ENCODE measurements around the gene TUBB2A.

TUBB2A gene

GRCh38 chr6:3143158-3143557 lies 14.2 kb downstream of the TUBB2A start:
- Histone ChIP-seq H3K36me3 (replicated peaks in 1 of 2; ENCODE audit: control insufficient read depth in 2 of 2, insufficient read depth in 2 of 2, low read length in 2 of 2) (peaks cover 32 to 79% of the 10 kb centered on the region in 2 donors), H3K27me3 (ENCODE audit: control insufficient read depth in 3 of 3, insufficient read depth in 3 of 3, low read depth in 1 of 3, low read length in 3 of 3) (no peaks in the 10 kb centered on the region), H2BK120ac (ENCODE audit: low read depth, low read length) (no peak overlapping the region), H2BK12ac (ENCODE audit: low read length) (no peak overlapping the region), H4K91ac (ENCODE audit: low read depth, low read length, poor library complexity) (no peak overlapping the region), H3K27ac (replicated peaks; ENCODE audit: low read length) (no peak overlapping the region), H2AFZ (ENCODE audit: low read length) (no peak overlapping the region), H3K4me1 (ENCODE audit: control insufficient read depth in 2 of 2, insufficient read depth in 1 of 2, low read depth in 1 of 2, low read length in 2 of 2) (no peaks in the 10 kb centered on the region), H3K9me3 (replicated peaks in 1 of 2; ENCODE audit: control insufficient read depth in 2 of 2, insufficient read depth in 1 of 2, low read depth in 1 of 2, low read length in 2 of 2) (peaks cover 0 to 2% of the 10 kb centered on the region in 2 donors), H2BK5ac (ENCODE audit: low read length) (no peak overlapping the region), H3K14ac (ENCODE audit: low read length) (no peak overlapping the region), H3K9ac (ENCODE audit: low read depth, low read length, poor library complexity) (no peak overlapping the region), H3K4me2 (ENCODE audit: insufficient read depth, low read length, poor library complexity, severe bottlenecking) (no peak overlapping the region), H3K4me3 (ENCODE audit: low read length in 2 of 2) (no peak overlapping the region), H3K18ac (ENCODE audit: low read length) (no peak overlapping the region), H4K8ac (ENCODE audit: low read depth, low read length) (no peak overlapping the region), H2AK5ac (ENCODE audit: low read depth, low read length) (no peak overlapping the region), H3K79me1 (ENCODE audit: low read depth, low read length) (peaks cover 3% of the 10 kb centered on the region), H3K4ac (ENCODE audit: low read length) (no peak overlapping the region), H3K23ac (ENCODE audit: low read depth, low read length, poor library complexity) (no peak overlapping the region), H2BK15ac (ENCODE audit: low read length) (no peak overlapping the region)
- WGBS, 2 donors (ENCODE audit: extremely low coverage in 2 of 2, insufficient read length in 2 of 2, insufficient replicate concordance in 1 of 2) = no CpG with 5 or more reads among the region's 6 CpGs
- no peak for DNase-seq (ENCODE audit: low spot score)

- H3K36me3 ChIP-seq (replicated peaks in 1 of 2; ENCODE audit: control insufficient read depth in 2 of 2, insufficient read depth in 2 of 2, low read length in 2 of 2) = peaks cover 29 to 79% of the 10 kb centered on the region in 2 donors
- H3K4me3 ChIP-seq (ENCODE audit: low read length in 2 of 2) = no peak overlapping the region
- no peak overlapping the region for H4K91ac ChIP-seq (ENCODE audit: low read depth, low read length, poor library complexity)
- H2BK15ac ChIP-seq (ENCODE audit: low read length) = no peak overlapping the region
- H3K14ac ChIP-seq (ENCODE audit: low read length) = no peak overlapping the region
- H3K27me3 ChIP-seq (ENCODE audit: control insufficient read depth in 3 of 3, insufficient read depth in 3 of 3, low read depth in 1 of 3, low read length in 3 of 3) = no peaks in the 10 kb centered on the region
- peaks cover 3% of the 10 kb centered on the region for H3K79me1 ChIP-seq (ENCODE audit: low read depth, low read length)
- H4K8ac ChIP-seq (ENCODE audit: low read depth, low read length) = no peak overlapping the region
- no peak overlapping the region for H3K27ac ChIP-seq (replicated peaks; ENCODE audit: low read length)
- H2BK5ac ChIP-seq (ENCODE audit: low read length) = no peak overlapping the region
- no peak overlapping the region for H3K18ac ChIP-seq (ENCODE audit: low read length)
- H3K4ac ChIP-seq (ENCODE audit: low read length) = no peak overlapping the region
- no peak overlapping the region for H2AK5ac ChIP-seq (ENCODE audit: low read depth, low read length)
- no peak overlapping the region for H2AFZ ChIP-seq (ENCODE audit: low read length)
- no peak overlapping the region for H3K23ac ChIP-seq (ENCODE audit: low read depth, low read length, poor library complexity)
- H3K4me1 ChIP-seq (ENCODE audit: control insufficient read depth in 2 of 2, insufficient read depth in 1 of 2, low read depth in 1 of 2, low read length in 2 of 2) = no peaks in the 10 kb centered on the region
- no peak overlapping the region for H3K4me2 ChIP-seq (ENCODE audit: insufficient read depth, low read length, poor library complexity, severe bottlenecking)
- H3K9ac ChIP-seq (ENCODE audit: low read depth, low read length, poor library complexity) = no peak overlapping the region
- H2BK120ac ChIP-seq (ENCODE audit: low read depth, low read length) = no peak overlapping the region
- H2BK12ac ChIP-seq (ENCODE audit: low read length) = no peak overlapping the region
- peaks cover 0 to under 1% of the 10 kb centered on the region in 2 donors for H3K9me3 ChIP-seq (replicated peaks in 1 of 2; ENCODE audit: control insufficient read depth in 2 of 2, insufficient read depth in 1 of 2, low read depth in 1 of 2, low read length in 2 of 2)
- DNase-seq (ENCODE audit: low spot score) = no peak
Observed at GRCh38 chr6:3142536-3142935, 14.8 kb downstream of the TUBB2A start.

- Histone ChIP-seq H2BK120ac (ENCODE audit: low read depth, low read length) (no peak overlapping the region), H3K18ac (ENCODE audit: low read length) (no peak overlapping the region), H2BK5ac (ENCODE audit: low read length) (no peak overlapping the region), H4K8ac (ENCODE audit: low read depth, low read length) (no peak overlapping the region), H3K4me3 (ENCODE audit: low read length in 2 of 2) (no peak overlapping the region), H3K9ac (ENCODE audit: low read depth, low read length, poor library complexity) (no peak overlapping the region), H3K9me3 (replicated peaks in 1 of 2; ENCODE audit: control insufficient read depth in 2 of 2, insufficient read depth in 1 of 2, low read depth in 1 of 2, low read length in 2 of 2) (no peaks in the 10 kb centered on the region), H2BK15ac (ENCODE audit: low read length) (no peak overlapping the region), H3K79me1 (ENCODE audit: low read depth, low read length) (peaks cover 3% of the 10 kb centered on the region), H3K27ac (replicated peaks; ENCODE audit: low read length) (no peak overlapping the region), H3K36me3 (replicated peaks in 1 of 2; ENCODE audit: control insufficient read depth in 2 of 2, insufficient read depth in 2 of 2, low read length in 2 of 2) (peaks cover 43 to 92% of the 10 kb centered on the region in 2 donors), H2AK5ac (ENCODE audit: low read depth, low read length) (no peak overlapping the region), H2AFZ (ENCODE audit: low read length) (no peak overlapping the region), H3K4me1 (ENCODE audit: control insufficient read depth in 2 of 2, insufficient read depth in 1 of 2, low read depth in 1 of 2, low read length in 2 of 2) (no peaks in the 10 kb centered on the region), H3K23ac (ENCODE audit: low read depth, low read length, poor library complexity) (no peak overlapping the region), H3K4ac (ENCODE audit: low read length) (no peak overlapping the region), H3K14ac (ENCODE audit: low read length) (no peak overlapping the region), H2BK12ac (ENCODE audit: low read length) (no peak overlapping the region), H3K4me2 (ENCODE audit: insufficient read depth, low read length, poor library complexity, severe bottlenecking) (no peak overlapping the region), H4K91ac (ENCODE audit: low read depth, low read length, poor library complexity) (no peak overlapping the region), H3K27me3 (ENCODE audit: control insufficient read depth in 3 of 3, insufficient read depth in 3 of 3, low read depth in 1 of 3, low read length in 3 of 3) (no peaks in the 10 kb centered on the region)
- no CpG with 5 or more reads among the region's 20 CpGs for WGBS, 2 donors (ENCODE audit: extremely low coverage in 2 of 2, insufficient read length in 2 of 2, insufficient replicate concordance in 1 of 2)
- no peak for DNase-seq (ENCODE audit: low spot score)
Observed at GRCh38 chr6:3140201-3140600, 17.1 kb downstream of the TUBB2A start.

- H3K9ac ChIP-seq (ENCODE audit: low read depth, low read length, poor library complexity) = no peak overlapping the region
- no peak overlapping the region for H2BK12ac ChIP-seq (ENCODE audit: low read length)
- no peak overlapping the region for H3K4me3 ChIP-seq (ENCODE audit: low read length in 2 of 2)
- H3K4ac ChIP-seq (ENCODE audit: low read length) = no peak overlapping the region
- no peaks in the 10 kb centered on the region for H3K9me3 ChIP-seq (replicated peaks in 1 of 2; ENCODE audit: control insufficient read depth in 2 of 2, insufficient read depth in 1 of 2, low read depth in 1 of 2, low read length in 2 of 2)
- no CpG with 5 or more reads among the region's 14 CpGs for WGBS, 2 donors (ENCODE audit: extremely low coverage in 2 of 2, insufficient read length in 2 of 2, insufficient replicate concordance in 1 of 2)
- no peak overlapping the region for H4K91ac ChIP-seq (ENCODE audit: low read depth, low read length, poor library complexity)
- no peak overlapping the region for H3K23ac ChIP-seq (ENCODE audit: low read depth, low read length, poor library complexity)
- peaks cover 40 to 93% of the 10 kb centered on the region in 2 donors for H3K36me3 ChIP-seq (replicated peaks in 1 of 2; ENCODE audit: control insufficient read depth in 2 of 2, insufficient read depth in 2 of 2, low read length in 2 of 2)
- H3K4me1 ChIP-seq (ENCODE audit: control insufficient read depth in 2 of 2, insufficient read depth in 1 of 2, low read depth in 1 of 2, low read length in 2 of 2) = no peaks in the 10 kb centered on the region
- no peaks in the 10 kb centered on the region for H3K79me1 ChIP-seq (ENCODE audit: low read depth, low read length)
- no peak overlapping the region for H4K8ac ChIP-seq (ENCODE audit: low read depth, low read length)
- H2BK5ac ChIP-seq (ENCODE audit: low read length) = no peak overlapping the region
- no peak overlapping the region for H2AK5ac ChIP-seq (ENCODE audit: low read depth, low read length)
- H3K4me2 ChIP-seq (ENCODE audit: insufficient read depth, low read length, poor library complexity, severe bottlenecking) = no peak overlapping the region
- H2AFZ ChIP-seq (ENCODE audit: low read length) = no peak overlapping the region
- no peak for DNase-seq (ENCODE audit: low spot score)
- no peak overlapping the region for H3K27ac ChIP-seq (replicated peaks; ENCODE audit: low read length)
- no peak overlapping the region for H3K18ac ChIP-seq (ENCODE audit: low read length)
- no peak overlapping the region for H2BK120ac ChIP-seq (ENCODE audit: low read depth, low read length)
- H3K14ac ChIP-seq (ENCODE audit: low read length) = no peak overlapping the region
- no peaks in the 10 kb centered on the region for H3K27me3 ChIP-seq (ENCODE audit: control insufficient read depth in 3 of 3, insufficient read depth in 3 of 3, low read depth in 1 of 3, low read length in 3 of 3)
- no peak overlapping the region for H2BK15ac ChIP-seq (ENCODE audit: low read length)
Observed at GRCh38 chr6:3139090-3139903, 18.0 kb downstream of the TUBB2A start.
